Activated gamma-delta T cell treated with Interleukin-2 at 50 U/mL for 16 hours (primary cell): ENCODE data around the gene ADAMTS17.

Experiments used
- DNase-seq: peaks from one replicate; pipeline ENCODE4 v3.0.0-alpha.2; 2020

The ADAMTS17 gene

GRCh38 chr15:99959326-99959725 lies 382.4 kb downstream of the ADAMTS17 start:
- DNase-seq = no peak

DNA sequence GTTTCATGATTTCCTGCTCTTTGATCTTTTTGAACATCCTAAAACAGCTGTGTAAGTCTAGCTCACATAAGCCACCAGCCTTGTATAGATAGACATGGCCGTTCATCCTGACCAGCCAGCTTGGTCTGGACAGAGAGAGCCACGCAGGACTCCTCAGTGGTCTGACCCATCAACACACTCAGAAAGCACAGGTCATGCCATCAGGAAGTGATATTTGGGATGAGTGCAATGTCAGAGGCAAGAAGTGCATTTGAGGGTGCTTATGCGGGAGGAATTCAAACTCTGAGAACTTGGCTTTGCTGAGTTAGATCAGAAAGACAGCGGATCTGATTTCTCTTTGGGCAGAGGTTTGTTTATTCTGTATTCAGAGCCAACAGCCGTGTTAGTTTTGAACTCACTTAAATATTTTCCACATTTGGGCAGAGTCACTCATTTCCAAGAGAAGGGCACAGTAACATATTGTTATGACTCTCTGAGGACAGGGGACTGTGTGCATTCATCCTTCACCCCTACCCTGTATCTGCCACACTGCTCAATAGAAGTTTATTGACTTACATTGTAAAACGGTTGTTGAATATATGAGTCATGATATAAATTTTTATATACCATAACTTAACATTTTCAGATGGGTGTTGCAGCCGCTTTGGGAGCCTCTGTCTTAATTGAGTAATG lies 383.2 kb downstream of the ADAMTS17 start:
- no peak for DNase-seq

DNA sequence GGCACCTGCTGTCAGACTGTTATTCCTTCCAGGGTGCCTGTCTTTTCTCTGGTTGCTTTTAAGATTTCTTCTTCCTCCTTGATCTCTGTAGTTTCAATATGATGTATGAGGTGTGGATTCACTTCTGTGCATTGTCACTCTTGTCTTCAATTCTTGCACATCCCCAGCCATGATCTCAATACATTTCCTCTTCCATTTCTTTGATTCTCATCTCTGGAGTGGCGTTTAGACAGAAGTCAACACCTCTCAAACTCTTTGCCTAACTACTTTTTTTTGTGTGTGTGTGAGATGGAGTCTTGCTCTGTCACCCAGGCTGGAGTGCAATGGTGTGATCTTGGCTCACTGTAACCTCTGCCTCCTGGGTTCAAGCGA lies 384.1 kb downstream of the ADAMTS17 start:
- DNase-seq = no peak

GRCh38 chr15:99956820-99957641 lies 384.7 kb downstream of the ADAMTS17 start:
- DNase-seq = no peak

GRCh38 chr15:99956022-99956775 lies 385.6 kb downstream of the ADAMTS17 start:
- no peak for DNase-seq

- no peak for DNase-seq
Observed at GRCh38 chr15:99955532-99955931, 386.2 kb downstream of the ADAMTS17 start.

GRCh38 chr15:99955181-99955525 lies 386.6 kb downstream of the ADAMTS17 start:
- no peak for DNase-seq

- no peak for DNase-seq
Observed at GRCh38 chr15:99954361-99955180, 387.2 kb downstream of the ADAMTS17 start.

DNA sequence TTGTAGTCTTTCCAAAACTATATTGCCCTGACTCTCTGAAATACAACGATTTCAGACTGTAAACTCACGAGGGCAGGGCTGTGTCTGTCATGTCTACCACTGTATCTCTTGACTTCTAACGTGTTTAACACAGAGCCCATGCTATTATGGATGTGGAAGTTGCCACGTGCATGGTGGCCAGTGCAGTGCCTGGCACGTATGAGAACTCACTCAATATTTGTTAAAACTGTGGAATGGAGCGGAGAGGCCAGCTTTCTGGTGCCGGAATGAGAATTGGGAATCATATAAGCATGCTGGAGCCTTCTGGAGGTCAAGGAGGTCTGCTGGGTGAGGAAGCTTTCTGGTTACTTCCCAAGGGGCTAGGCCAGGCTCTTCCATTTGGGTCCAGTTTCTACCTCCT lies 387.9 kb downstream of the ADAMTS17 start:
- no peak for DNase-seq

GRCh38 chr15:99951511-99951910 lies 390.3 kb downstream of the ADAMTS17 start:
- no peak for DNase-seq

GRCh38 chr15:99944131-99944530 lies 397.6 kb downstream of the ADAMTS17 start:
- DNase-seq = no peak

DNA sequence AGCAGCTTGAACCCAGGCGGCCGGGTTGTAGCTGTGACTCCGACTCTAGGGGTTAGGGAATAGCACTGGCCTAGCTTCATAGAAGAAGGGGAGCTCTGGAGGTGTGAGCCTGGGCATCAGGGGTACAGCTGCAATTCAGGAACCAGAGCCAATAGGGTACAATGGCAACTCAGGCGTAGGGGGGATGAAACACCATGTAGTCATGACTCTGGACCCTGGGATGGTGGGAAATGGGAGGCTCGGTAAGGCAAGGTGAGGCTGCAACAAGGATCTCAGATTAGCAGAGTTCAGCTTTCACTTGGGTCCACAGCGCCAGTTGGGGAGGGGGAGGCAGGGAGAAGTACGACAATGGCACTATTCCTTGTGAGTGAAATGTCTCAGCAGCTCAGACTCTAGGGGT lies 398.3 kb downstream of the ADAMTS17 start:
- DNase-seq = no peak

GRCh38 chr15:99932676-99933402 lies 408.9 kb downstream of the ADAMTS17 start:
- no peak for DNase-seq

DNA sequence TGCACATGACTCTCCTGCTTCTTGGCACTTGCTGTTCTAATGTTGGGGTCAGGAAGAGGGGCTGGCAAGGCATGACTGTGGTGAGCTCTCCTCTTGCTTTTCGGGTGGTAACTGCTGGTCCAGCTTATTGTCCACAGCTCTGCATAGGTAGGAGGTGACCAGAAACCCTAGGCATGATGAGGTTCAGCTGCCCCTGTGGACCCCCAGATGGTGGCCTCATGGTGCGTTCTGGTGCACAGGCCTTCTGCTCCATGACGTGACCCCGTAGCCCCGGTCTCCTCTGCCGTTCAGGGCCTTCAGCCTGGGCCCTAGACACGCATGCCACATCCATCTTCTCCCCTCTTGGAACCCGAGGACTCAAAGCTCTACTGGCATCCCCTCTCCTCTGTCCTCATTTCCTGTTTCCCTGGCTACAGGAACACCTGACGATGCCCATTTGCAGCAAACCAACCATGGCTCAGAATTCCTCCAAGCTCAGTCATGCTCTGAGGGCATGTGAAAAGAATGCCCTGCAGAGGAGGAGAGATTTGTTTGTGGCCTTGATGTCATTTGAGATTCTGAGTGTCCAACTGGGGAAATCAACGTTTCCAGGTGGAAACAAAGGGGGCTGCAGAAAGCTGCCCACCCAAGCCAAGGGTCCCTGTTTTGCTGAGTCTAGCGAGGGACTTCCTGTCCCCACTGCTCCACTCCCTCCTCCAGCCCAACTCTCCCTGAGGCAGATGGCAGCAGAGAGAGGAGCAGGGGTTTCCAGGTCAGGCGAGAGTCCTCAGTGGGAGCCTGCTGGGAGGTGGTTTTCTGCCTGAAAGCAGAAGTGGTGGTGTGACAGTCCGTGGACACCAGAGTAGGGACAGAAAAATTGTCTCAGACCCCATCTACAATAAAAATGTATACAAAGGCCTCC lies 409.8 kb downstream of the ADAMTS17 start:
- no peak for DNase-seq

DNA sequence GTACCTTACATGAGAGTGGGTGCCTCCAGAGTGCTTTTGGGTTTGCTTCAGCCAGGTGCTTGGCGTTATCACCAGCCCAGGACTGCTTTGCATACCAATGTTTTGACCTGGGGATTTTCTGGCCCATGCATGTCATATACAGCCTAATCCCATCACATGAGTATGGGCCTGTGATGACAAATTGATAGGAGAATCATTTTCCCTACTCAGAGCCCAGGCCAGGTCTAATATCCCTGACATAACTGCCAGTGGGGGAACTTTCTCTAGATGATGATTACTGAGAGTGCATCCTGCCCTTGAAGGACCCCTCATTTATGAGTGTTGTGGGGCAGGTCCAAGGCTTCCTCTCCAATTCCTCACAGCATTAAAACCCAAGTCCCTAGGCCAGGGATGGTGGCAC lies 411.1 kb downstream of the ADAMTS17 start:
- DNase-seq = no peak

- no peak for DNase-seq
Observed at GRCh38 chr15:99929266-99929665, 412.5 kb downstream of the ADAMTS17 start.

DNA sequence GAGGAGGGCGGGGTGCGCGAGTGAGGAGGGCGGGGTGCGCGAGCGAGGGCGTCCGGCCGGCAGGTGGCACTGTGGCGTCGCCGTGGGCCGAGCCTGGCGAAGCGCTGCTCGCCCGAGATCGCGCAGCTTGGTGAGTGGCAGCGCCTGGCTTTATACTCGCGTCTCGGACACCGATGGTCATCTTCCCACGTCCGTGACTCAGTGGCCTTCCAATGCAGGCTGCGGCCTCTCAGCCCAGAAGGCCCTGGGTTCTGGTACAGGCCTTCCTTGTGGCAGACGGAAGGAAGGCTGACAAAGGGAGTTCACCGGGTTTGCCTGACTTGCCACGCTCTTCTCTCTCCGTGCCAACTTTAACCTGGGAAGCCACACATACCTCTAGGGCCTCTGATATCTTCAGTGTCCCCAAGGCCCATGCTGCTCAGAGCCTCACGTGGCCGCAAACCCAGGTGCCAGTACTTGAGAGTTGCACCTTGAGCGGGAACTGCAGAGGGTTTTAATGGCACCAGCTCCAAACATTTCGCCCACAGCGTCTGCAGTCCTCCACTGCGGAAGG lies 413.3 kb downstream of the ADAMTS17 start:
- DNase-seq = peak; percentile 87

- DNase-seq = peak; percentile 37
Observed at GRCh38 chr15:99926532-99926931, 415.2 kb downstream of the ADAMTS17 start.

GRCh38 chr15:99925661-99926461 lies 415.9 kb downstream of the ADAMTS17 start:
- peak; percentile 70 for DNase-seq

DNA sequence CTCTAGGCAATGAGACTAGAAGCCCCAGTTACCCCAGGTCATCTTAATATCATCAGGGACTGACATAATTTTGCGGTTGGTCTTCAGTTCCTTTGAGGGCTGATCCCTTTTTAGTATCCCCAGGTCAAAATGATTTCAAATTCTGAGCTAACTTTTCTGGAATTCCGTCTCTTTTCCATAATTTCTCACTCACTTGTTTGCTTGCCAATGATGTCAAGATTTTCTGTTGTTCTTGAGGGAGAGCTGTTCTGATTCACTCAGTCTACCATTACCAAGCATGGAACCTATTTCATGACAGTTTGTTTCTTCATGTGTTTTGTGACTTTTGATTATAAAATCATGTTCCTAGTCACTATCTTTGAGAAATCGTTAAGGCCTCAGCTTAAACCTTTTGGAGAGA lies 418.1 kb downstream of the ADAMTS17 start:
- DNase-seq = no peak
